Astrocyte of the spinal cord (primary cell): ENCODE results near the gene PEDS1.

Experiments used
- DNase-seq: peaks from one replicate; pipeline ENCODE4 v3.0.0; 2011; ENCODE audit warnings: low read depth, low spot score
- H3K4me3 ChIP-seq: 2 replicates; pipeline ENCODE4 v1.5.1; 2011; ENCODE audit warnings: low read depth, mild to moderate bottlenecking, low read length, moderate library complexity
- in situ Hi-C: cut with HindIII; loops from 2 replicates; pipeline ENCODE4 v1.10.0; 2017; ENCODE audit warnings: low sequenced_read_pairs
- TF ChIP-seq, protein P1 (sequence below): IDR thresholded peaks from 2 replicates; pipeline ENCODE4 v1.5.1; 2012; ENCODE audit warnings: low read depth, mild to moderate bottlenecking, low read length, inconsistent platforms

Gene PEDS1

DNA sequence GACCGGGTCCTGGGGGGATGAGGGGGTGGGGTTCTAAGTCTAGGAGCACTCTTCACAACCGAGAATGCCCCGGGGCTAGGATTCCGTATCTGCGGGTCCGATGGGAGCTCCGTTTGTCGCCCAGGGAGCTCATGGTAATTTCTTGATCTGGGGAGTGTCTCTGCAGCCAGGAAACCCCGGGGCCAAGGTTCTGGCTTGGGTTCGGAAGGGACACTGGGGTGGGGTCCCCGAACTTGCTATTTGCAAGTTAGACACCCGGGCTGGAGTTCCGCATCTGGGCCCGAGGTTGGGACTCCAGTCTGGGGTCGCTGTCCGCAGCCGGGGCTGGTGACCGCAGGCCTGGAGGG is 397 bp downstream of the PEDS1 start:
- in situ Hi-C loops, result no loop called here

DNA sequence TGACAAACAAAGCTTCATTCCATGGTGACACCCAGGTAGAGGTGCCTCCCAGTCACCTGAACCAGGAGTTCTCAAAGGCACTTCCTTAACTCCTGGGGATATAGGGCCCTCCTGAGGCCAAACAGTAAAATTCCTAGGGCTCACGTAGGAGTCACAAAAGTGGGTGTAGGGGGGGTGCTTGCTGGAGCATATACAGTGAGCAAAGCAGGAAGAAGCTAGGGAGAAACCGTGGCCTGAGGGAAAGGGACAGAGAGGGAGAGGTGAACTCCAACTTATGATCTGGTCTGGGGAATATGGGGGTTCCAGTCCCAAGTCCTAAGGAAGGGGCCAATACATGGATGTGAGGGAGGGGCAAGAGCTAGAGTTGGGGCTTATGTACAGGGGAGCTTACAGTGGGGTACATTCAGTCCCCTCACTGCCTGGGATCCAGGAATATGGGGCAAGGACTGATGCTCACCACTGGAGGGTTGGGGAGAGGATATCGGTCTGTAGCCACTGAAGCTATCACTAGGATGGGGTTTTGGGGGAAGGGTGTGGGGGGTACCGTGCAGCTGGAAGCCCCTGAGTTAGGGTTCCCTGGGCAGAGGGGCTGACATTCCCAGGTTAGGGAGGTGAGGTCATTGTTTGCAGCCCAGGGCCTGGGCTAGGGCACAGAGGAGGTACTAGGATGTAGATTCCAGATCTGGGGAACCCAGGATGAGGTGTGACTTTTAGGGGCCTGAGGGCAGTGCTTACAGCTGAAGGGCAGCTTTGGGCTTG is 950 bp downstream of the PEDS1 start:
- H3K4me3 ChIP-seq, result peak overlapping the region; percentile 73
- TF ChIP-seq, protein P1, sequence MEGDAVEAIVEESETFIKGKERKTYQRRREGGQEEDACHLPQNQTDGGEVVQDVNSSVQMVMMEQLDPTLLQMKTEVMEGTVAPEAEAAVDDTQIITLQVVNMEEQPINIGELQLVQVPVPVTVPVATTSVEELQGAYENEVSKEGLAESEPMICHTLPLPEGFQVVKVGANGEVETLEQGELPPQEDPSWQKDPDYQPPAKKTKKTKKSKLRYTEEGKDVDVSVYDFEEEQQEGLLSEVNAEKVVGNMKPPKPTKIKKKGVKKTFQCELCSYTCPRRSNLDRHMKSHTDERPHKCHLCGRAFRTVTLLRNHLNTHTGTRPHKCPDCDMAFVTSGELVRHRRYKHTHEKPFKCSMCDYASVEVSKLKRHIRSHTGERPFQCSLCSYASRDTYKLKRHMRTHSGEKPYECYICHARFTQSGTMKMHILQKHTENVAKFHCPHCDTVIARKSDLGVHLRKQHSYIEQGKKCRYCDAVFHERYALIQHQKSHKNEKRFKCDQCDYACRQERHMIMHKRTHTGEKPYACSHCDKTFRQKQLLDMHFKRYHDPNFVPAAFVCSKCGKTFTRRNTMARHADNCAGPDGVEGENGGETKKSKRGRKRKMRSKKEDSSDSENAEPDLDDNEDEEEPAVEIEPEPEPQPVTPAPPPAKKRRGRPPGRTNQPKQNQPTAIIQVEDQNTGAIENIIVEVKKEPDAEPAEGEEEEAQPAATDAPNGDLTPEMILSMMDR, result no peak
- in situ Hi-C loops, result no loop called here
- no peak for DNase-seq

More for the DNA sequence above, 397 bp downstream of the PEDS1 start:
- peak overlapping the region; percentile 73 for H3K4me3 ChIP-seq
- TF ChIP-seq, protein P1, result no peak
- no peak for DNase-seq

DNA sequence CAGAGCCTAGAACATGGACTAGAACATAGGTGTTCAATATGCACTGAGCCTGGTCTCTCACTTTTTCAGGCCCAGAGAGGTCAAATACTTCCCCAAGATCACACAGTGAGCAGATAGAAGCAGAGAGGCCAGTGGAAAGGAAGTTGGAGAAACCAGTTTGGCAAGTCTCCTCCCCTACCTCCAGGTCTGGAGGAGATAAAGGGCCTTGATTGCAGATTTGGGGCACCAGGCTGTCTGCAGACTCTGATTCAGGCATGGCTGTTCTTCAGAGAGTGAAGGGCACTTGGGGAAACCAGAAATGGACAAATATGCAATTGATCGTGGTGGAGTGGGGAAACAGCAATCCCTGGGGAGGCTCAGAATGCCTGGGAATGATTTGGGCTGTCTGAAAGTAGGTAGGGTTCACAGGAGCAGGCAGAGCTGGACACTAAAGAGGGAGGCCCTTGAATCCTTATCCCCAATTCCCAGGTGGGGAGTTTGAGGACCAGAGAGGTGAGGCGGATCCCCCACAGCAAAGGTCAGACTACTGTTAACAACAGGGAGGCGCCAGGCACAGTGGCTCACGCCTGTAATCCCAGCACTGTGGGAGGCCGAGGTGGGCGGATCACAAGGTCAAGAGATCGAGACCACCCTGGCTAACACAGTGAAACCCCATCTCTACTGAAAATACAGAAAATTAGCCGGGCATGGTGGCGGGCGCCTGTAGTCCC is 2.3 kb downstream of the PEDS1 start:
- TF ChIP-seq, protein P1, result no peak
- in situ Hi-C loops, result no loop called here
- no peak for DNase-seq
- H3K4me3 ChIP-seq, result no peak overlapping the region

DNA sequence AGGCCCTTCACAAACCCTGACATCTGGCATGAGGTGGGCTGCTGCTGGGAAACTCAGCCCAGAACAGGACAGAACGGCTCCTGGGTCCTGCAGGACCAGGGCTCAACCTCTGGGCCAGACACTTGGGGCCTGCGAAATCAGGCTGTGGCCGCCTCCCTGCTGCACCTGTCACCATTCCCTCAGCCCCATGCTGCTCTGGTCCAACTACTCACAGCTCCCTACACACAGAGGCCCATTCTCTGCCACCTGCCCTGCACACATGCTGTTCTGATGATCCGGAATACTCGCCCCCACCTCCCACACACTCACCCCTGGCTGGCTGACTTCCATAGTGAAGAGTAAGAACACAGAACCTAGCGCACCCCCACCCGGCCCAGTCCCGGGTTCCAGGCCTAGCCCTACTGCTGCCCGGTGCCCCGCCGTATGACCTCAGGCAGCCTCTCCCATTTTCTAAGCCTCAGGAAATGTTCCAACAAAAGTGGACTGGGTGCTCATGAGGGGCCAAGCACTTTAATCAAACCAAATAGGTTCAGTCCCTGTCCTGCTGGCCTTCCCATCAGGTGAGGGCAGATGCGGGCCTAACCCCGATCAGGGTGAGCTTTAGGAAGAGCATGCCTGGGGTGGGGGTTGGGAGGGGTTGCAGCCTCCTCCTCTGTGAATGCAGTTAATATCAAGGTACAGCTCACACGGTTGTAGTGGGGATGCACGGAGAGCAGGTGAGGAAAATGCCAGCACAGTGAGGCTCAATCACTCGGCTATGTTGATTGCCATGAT is 3.9 kb downstream of the PEDS1 start:
- TF ChIP-seq, protein P1, result no peak
- in situ Hi-C loops, result no loop called here
- no peak overlapping the region for H3K4me3 ChIP-seq
- DNase-seq, result no peak

DNA sequence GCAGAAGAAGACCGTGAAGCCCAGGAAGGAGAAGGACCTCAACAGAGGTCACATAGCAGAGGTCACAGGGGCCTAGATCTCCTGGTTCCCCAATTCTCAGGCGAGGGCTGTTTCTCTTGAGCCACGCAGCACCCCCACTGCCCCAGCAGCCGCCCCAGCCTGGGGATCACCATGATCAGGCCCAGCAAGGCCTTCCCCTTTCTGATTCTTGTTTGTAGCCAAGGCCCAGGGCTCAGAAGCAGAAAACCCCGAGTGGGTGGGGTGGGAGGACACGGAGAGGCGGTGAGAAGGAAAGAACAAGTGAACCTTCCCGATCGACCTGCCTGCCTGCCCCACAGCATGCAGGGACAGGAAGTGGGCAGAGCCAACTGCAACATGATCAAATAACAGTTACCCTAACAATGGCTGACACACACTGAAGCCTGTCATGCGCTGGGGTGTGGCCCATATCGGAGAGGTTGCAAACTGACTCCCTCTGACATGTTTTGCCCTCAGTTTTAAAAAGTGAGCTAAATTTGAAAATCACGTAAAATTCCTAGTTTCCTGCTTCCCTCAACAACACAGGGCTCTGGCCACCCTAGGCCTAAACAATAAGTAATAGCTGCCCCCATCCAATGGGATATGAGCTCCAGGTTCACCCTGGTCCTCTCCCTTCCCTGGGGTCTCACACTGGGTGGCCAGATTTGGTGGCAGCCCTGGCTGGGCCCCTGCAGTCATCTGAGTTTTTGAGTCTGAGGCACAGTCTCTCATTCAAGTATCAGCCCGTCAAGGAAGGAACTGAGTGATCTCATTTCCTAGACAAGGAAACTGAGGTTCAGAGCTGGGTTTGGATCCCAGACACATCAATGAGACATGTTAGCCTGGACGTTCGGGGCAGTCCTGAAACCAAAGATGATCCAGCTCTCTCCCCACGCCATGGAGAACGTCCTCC is 6.5 kb downstream of the PEDS1 start:
- TF ChIP-seq, protein P1, result no peak
- H3K4me3 ChIP-seq, result no peak overlapping the region
- in situ Hi-C loops, result no loop called here
- DNase-seq, result peak; percentile 28

DNA sequence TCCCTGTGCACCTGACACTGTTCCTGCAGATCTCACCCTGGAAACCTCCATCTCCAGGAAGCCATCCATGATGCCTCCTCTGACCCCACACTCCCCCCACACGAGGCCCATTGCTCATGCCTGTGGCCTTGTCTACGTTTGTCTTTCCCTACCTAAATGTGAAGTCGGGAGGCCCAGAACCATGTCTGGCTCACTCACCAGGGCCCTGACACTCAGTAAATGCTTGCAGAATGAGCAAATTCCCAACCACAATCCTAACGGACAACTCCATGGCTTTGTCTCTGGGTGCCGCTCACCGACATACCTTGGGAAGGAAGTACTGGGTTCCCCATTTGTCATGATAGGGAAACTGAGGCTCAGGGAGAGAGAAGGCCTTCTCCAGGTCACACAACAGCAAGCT is 7.3 kb downstream of the PEDS1 start:
- no peak overlapping the region for H3K4me3 ChIP-seq
- DNase-seq, result no peak
- TF ChIP-seq, protein P1, result no peak
- in situ Hi-C loops, result no loop called here
